ENCODE measurements around the gene ZFAND3.

Gene ZFAND3

GRCh38 chr6:37799263-37799644 lies 20.3 kb upstream of the ZFAND3 start:
- no peak for DNase-seq (ENCODE audit: low read depth, low spot score)
- Histone ChIP-seq H3K27ac (ENCODE audit: low read length) (no peak overlapping the region), H3K27me3 (ENCODE audit: control insufficient read depth, insufficient read depth, low read length) (no peaks in the 10 kb centered on the region), H3K9me3 (ENCODE audit: control insufficient read depth, insufficient read depth, low read length) (no peaks in the 10 kb centered on the region), H3K36me3 (ENCODE audit: control insufficient read depth, insufficient read depth, low read length) (no peaks in the 10 kb centered on the region), H3K4me1 (ENCODE audit: control insufficient read depth, insufficient read depth, low read length) (peaks cover 2% of the 10 kb centered on the region; the same call in 1 of the 2 replicates), H3K4me3 (ENCODE audit: low read length) (no peak overlapping the region)
- WGBS (ENCODE audit: insufficient coverage, insufficient read length), result no CpG with 5 or more reads among the region's 5 CpGs

GRCh38 chr6:37800703-37801604 lies 18.6 kb upstream of the ZFAND3 start:
- no peak overlapping the region for H3K4me3 ChIP-seq (ENCODE audit: low read length)
- no peaks in the 10 kb centered on the region for H3K36me3 ChIP-seq (ENCODE audit: control insufficient read depth, insufficient read depth, low read length)
- no CpG with 5 or more reads among the region's 10 CpGs for WGBS (ENCODE audit: insufficient coverage, insufficient read length)
- H3K9me3 ChIP-seq (ENCODE audit: control insufficient read depth, insufficient read depth, low read length), result no peaks in the 10 kb centered on the region
- no peak overlapping the region for H3K27ac ChIP-seq (ENCODE audit: low read length)
- peaks cover 2% of the 10 kb centered on the region; the same call in 1 of the 2 replicates for H3K4me1 ChIP-seq (ENCODE audit: control insufficient read depth, insufficient read depth, low read length)
- no peaks in the 10 kb centered on the region for H3K27me3 ChIP-seq (ENCODE audit: control insufficient read depth, insufficient read depth, low read length)
- no peak for DNase-seq (ENCODE audit: low read depth, low spot score)

- Histone ChIP-seq H3K4me1 (ENCODE audit: control insufficient read depth, insufficient read depth, low read length) (peaks cover 2% of the 10 kb centered on the region; the same call in 1 of the 2 replicates), H3K27me3 (ENCODE audit: control insufficient read depth, insufficient read depth, low read length) (no peaks in the 10 kb centered on the region), H3K27ac (ENCODE audit: low read length) (no peak overlapping the region), H3K4me3 (ENCODE audit: low read length) (no peak overlapping the region), H3K9me3 (ENCODE audit: control insufficient read depth, insufficient read depth, low read length) (no peaks in the 10 kb centered on the region), H3K36me3 (ENCODE audit: control insufficient read depth, insufficient read depth, low read length) (no peaks in the 10 kb centered on the region)
- no peak for DNase-seq (ENCODE audit: low read depth, low spot score)
Measured at GRCh38 chr6:37801605-37801940, 18.0 kb upstream of the ZFAND3 start.

GRCh38 chr6:37802810-37803209 lies 16.7 kb upstream of the ZFAND3 start:
- no peaks in the 10 kb centered on the region for H3K9me3 ChIP-seq (ENCODE audit: control insufficient read depth, insufficient read depth, low read length)
- H3K4me3 ChIP-seq (ENCODE audit: low read length), result no peak overlapping the region
- H3K36me3 ChIP-seq (ENCODE audit: control insufficient read depth, insufficient read depth, low read length), result no peaks in the 10 kb centered on the region
- DNase-seq (ENCODE audit: low read depth, low spot score), result no peak
- no peaks in the 10 kb centered on the region for H3K27me3 ChIP-seq (ENCODE audit: control insufficient read depth, insufficient read depth, low read length)
- WGBS (ENCODE audit: insufficient coverage, insufficient read length), result no CpG with 5 or more reads among the region's 2 CpGs
- no peak overlapping the region for H3K27ac ChIP-seq (ENCODE audit: low read length)
- peaks cover 2% of the 10 kb centered on the region; the same call in 1 of the 2 replicates for H3K4me1 ChIP-seq (ENCODE audit: control insufficient read depth, insufficient read depth, low read length)

GRCh38 chr6:37804586-37804985 lies 14.9 kb upstream of the ZFAND3 start:
- peaks cover 2% of the 10 kb centered on the region; the same call in 1 of the 2 replicates for H3K4me1 ChIP-seq (ENCODE audit: control insufficient read depth, insufficient read depth, low read length)
- no peak for DNase-seq (ENCODE audit: low read depth, low spot score)
- no peak overlapping the region for H3K27ac ChIP-seq (ENCODE audit: low read length)
- no peaks in the 10 kb centered on the region for H3K36me3 ChIP-seq (ENCODE audit: control insufficient read depth, insufficient read depth, low read length)
- WGBS (ENCODE audit: insufficient coverage, insufficient read length), result no CpG with 5 or more reads among the region's 1 CpG
- no peaks in the 10 kb centered on the region for H3K9me3 ChIP-seq (ENCODE audit: control insufficient read depth, insufficient read depth, low read length)
- no peaks in the 10 kb centered on the region for H3K27me3 ChIP-seq (ENCODE audit: control insufficient read depth, insufficient read depth, low read length)
- H3K4me3 ChIP-seq (ENCODE audit: low read length), result no peak overlapping the region

- H3K36me3 ChIP-seq (ENCODE audit: control insufficient read depth, insufficient read depth, low read length), result no peaks in the 10 kb centered on the region
- no CpG with 5 or more reads among the region's 2 CpGs for WGBS (ENCODE audit: insufficient coverage, insufficient read length)
- no peaks in the 10 kb centered on the region for H3K27me3 ChIP-seq (ENCODE audit: control insufficient read depth, insufficient read depth, low read length)
- no peak overlapping the region for H3K27ac ChIP-seq (ENCODE audit: low read length)
- H3K9me3 ChIP-seq (ENCODE audit: control insufficient read depth, insufficient read depth, low read length), result no peaks in the 10 kb centered on the region
- no peak for DNase-seq (ENCODE audit: low read depth, low spot score)
- no peak overlapping the region for H3K4me3 ChIP-seq (ENCODE audit: low read length)
- H3K4me1 ChIP-seq (ENCODE audit: control insufficient read depth, insufficient read depth, low read length), result no peaks in the 10 kb centered on the region
Measured at GRCh38 chr6:37806213-37806612, 13.3 kb upstream of the ZFAND3 start.

GRCh38 chr6:37807656-37808055 lies 11.9 kb upstream of the ZFAND3 start:
- no peak for DNase-seq (ENCODE audit: low read depth, low spot score)

GRCh38 chr6:37809197-37809543 lies 10.4 kb upstream of the ZFAND3 start:
- WGBS (ENCODE audit: insufficient coverage, insufficient read length), result no CpG with 5 or more reads among the region's 3 CpGs
- Histone ChIP-seq H3K9me3 (ENCODE audit: control insufficient read depth, insufficient read depth, low read length) (no peaks in the 10 kb centered on the region), H3K27ac (ENCODE audit: low read length) (no peak overlapping the region), H3K4me1 (ENCODE audit: control insufficient read depth, insufficient read depth, low read length) (no peaks in the 10 kb centered on the region), H3K27me3 (ENCODE audit: control insufficient read depth, insufficient read depth, low read length) (no peaks in the 10 kb centered on the region), H3K36me3 (ENCODE audit: control insufficient read depth, insufficient read depth, low read length) (no peaks in the 10 kb centered on the region), H3K4me3 (ENCODE audit: low read length) (no peak overlapping the region)
- no peak for DNase-seq (ENCODE audit: low read depth, low spot score)

More at GRCh38 chr6:37807656-37808055, 11.9 kb upstream of the ZFAND3 start:
- Histone ChIP-seq H3K9me3 (ENCODE audit: control insufficient read depth, insufficient read depth, low read length) (no peaks in the 10 kb centered on the region), H3K4me3 (ENCODE audit: low read length) (no peak overlapping the region), H3K36me3 (ENCODE audit: control insufficient read depth, insufficient read depth, low read length) (no peaks in the 10 kb centered on the region), H3K27ac (ENCODE audit: low read length) (no peak overlapping the region), H3K27me3 (ENCODE audit: control insufficient read depth, insufficient read depth, low read length) (no peaks in the 10 kb centered on the region), H3K4me1 (ENCODE audit: control insufficient read depth, insufficient read depth, low read length) (no peaks in the 10 kb centered on the region)
- no CpG with 5 or more reads among the region's 6 CpGs for WGBS (ENCODE audit: insufficient coverage, insufficient read length)

- DNase-seq (ENCODE audit: low read depth, low spot score), result no peak
- Histone ChIP-seq H3K36me3 (ENCODE audit: control insufficient read depth, insufficient read depth, low read length) (no peaks in the 10 kb centered on the region), H3K27ac (ENCODE audit: low read length) (no peak overlapping the region), H3K4me3 (ENCODE audit: low read length) (no peak overlapping the region), H3K4me1 (ENCODE audit: control insufficient read depth, insufficient read depth, low read length) (no peaks in the 10 kb centered on the region), H3K9me3 (ENCODE audit: control insufficient read depth, insufficient read depth, low read length) (no peaks in the 10 kb centered on the region), H3K27me3 (ENCODE audit: control insufficient read depth, insufficient read depth, low read length) (no peaks in the 10 kb centered on the region)
- WGBS (ENCODE audit: insufficient coverage, insufficient read length), result no CpG with 5 or more reads among the region's 1 CpG
Measured at GRCh38 chr6:37812841-37813240, 6.7 kb upstream of the ZFAND3 start.

- no peaks in the 10 kb centered on the region for H3K27me3 ChIP-seq (ENCODE audit: control insufficient read depth, insufficient read depth, low read length)
- H3K4me1 ChIP-seq (ENCODE audit: control insufficient read depth, insufficient read depth, low read length), result no peaks in the 10 kb centered on the region
- no peak for DNase-seq (ENCODE audit: low read depth, low spot score)
- no peak overlapping the region for H3K4me3 ChIP-seq (ENCODE audit: low read length)
- WGBS (ENCODE audit: insufficient coverage, insufficient read length), result no CpG with 5 or more reads among the region's 6 CpGs
- H3K9me3 ChIP-seq (ENCODE audit: control insufficient read depth, insufficient read depth, low read length), result no peaks in the 10 kb centered on the region
- H3K27ac ChIP-seq (ENCODE audit: low read length), result no peak overlapping the region
- H3K36me3 ChIP-seq (ENCODE audit: control insufficient read depth, insufficient read depth, low read length), result no peaks in the 10 kb centered on the region
Measured at GRCh38 chr6:37814374-37814773, 5.2 kb upstream of the ZFAND3 start.

Data from iPS DF 6.9 (cell line).